ENCODE data around the gene MRPL37.
"Not testable (repeated sequence)": the region's sequence is repeated elsewhere in the genome, so short reads cannot be mapped to it uniquely, and the experiment has no call there.

Gene MRPL37

GRCh38 chr1:54199765-54200518 is at the start of gene MRPL37, which contains the start of gene CYB5RL:
TSS of gene MRPL37 (plus strand) at chr1:54200167. CDS start at chr1:54200244, 77 bp downstream.
TSS of gene CYB5RL (minus strand) at chr1:54200030. CDS start at chr1:54195616, 4,414 bp downstream.
- peak; percentile 90 for DNase-seq

GRCh38 chr1:54151013-54151412 is 49.0 kb upstream of the MRPL37 start:
- DNase-seq = no peak

DNA sequence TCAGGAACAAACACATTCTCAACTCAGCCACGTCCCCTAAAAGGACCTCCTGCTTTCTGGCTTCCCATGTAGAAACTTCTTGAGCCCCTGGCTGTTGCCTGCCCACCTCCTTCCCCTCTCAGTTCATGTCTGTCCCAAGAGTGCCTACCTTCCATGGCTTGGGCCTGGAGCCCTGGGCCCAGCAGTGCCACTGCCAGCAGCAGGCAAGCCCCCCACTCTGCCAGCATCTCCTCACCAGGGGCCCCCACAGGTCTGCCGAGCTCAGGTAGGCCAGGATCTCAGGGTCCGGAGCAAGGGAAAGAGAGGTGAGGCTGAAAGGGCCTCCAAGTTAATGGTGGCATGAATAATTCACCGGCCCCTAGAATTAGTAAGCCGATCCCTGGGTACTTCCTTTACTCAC is 47.3 kb upstream of the MRPL37 start, which contains the start of gene CDCP2:
CDCP2 (minus strand) TSS at position 305 of the 400 bp plus-strand sequence; CDS start at position 227, 78 bp downstream.
- DNase-seq = no peak

DNA sequence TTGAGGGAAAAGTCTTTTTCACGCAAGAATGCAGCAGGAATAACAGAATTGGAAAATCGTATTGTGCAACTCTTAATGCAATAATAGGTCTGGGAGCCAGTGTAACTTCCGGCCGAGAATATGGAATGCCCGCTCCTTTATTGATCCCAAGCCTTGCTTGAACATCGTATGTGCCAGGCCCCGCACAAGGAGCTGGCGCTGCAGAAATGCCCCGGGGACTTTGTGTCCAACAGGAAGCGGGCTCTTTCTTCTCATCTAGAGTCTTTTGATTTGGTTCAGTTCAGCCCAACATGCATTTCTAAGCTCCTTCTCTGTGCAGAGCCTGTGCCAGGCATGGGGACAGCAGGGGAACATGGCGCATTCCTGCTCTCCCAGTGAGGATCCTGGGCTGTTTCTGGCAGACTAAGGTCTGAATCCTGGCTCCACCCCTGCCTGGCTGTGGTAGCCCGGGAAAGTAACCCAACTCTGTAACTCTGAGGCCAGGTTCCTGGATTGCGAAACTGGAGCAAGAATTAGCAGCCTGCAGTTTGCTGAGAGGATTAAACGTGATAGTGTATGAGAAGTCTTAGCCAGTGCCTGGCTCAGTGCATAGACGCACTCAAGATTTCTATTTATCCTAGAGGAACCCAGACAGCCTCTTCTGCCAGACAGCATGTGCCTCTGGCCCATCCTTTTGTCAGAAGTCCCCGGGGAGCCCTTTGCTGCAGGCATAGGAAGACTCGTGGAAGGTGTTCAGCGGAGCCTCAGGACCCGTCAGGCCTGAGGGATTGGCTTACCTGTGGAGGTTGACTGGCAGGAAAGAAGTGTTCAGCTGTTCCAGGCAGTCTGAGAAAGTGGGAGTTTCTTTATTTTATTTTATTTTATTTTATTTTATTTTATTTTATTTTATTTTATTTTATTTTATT is 46.2 kb upstream of the MRPL37 start:
- no peak for DNase-seq

GRCh38 chr1:54156201-54156600 is 43.8 kb upstream of the MRPL37 start:
- DNase-seq = no peak

DNA sequence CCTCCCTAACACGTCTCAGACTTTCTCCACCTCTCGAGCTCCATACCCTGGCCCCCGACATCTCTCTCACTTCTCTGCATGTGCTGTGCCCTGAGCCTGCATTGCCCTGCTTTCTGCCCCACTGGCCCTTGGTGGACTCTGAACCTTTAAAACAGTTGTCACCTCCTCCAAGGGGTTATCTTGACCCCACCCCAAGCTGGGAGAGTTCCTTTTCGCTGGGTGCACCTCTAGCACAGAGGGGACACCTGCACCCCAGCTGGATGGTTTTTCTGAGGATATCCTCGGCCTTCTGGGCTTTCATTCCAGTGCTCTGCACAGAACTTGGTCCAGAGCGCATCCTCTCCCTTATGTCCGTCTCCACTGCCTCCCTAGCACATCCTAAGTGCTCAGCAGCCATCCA is 43.0 kb upstream of the MRPL37 start:
- no peak for DNase-seq

DNA sequence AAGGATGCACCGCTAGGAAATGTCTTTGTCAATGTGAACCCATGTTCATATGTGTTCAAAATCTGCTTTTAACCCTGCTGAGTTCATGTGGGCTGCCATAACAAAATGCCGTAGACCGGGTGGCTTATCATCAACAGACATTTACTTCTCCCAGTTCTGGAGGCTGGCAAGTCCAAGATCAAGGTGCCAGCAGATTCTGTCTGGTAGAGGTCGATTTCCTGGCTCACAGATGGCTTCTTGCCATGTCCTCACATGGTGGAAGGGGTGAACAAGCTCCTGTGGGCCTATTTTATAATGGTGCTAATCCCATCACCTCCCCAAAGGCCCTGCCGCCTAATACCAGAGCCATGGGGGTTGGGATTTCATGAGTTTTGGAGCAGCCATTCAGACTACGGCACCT is 42.6 kb upstream of the MRPL37 start:
- no peak for DNase-seq

DNA sequence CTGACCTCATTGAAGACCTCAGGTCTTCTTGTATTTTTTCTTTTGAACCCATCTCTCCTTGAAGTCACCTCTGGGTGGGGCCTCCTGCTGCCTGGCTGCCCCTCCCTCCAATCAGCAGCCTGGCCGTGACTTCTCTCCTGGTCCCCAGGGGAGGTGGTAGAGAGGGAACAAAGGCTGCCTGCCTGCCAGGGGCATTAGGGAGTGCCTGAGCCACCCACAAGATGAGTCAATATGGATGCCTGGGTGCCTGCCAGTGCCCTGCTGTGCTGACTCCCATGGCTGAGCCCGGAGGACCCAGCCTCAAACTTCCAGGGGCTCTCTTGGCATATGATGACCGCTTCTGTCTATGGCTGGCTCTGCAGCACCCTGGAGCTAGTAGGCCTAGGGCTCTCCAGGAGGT is 41.9 kb upstream of the MRPL37 start:
- no peak for DNase-seq

DNA sequence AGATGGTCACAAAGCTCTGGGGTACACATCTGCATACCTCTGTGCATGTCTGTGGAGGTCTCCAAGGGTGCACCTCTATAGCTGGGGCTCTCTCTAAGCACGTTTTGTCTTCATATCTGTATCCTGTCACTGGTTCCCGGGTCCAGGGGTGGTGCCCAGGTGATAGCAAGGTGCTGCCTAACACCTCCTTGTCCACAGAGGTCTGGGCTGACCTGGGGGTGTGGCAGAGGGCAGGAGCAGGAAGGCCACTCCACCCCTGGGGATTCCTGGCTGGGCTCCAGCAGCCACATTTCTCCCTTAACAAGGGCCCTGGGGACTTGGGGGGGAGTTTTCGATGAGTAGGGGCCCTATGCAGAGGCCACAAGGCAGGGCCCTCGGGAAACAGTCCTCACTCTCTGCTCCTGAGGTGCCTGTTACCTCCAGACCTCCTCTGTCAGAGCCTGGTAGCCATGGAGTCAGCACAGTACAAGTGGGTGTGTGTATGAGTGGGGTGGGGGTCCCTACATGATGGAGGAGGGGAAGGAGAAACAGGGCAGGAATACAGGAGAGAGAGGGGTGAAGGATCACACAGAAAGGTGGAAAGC is 40.1 kb upstream of the MRPL37 start:
- DNase-seq = no peak

DNA sequence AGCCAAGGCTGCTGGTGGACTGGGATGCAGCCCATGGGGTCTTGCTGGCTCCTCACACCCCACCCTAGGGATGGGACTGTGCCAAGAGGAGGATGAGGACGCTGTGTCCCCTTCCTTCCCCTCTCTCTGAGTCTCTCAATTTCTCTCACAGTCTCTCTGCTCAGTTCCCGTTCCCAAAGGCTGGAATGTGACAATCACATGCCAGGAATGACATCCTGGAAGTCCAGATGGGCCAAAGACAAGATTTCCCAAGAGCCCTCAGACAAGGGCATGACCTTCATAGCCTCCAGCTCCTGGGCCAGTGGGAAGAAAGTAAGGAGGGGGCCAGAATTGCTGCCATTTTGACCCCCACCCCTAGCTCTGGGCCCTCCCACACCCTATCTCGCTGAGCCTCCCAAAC is 39.6 kb upstream of the MRPL37 start:
- DNase-seq = no peak

GRCh38 chr1:54161495-54162168 is 38.3 kb upstream of the MRPL37 start:
- DNase-seq = no peak

- no peak for DNase-seq
Measured at GRCh38 chr1:54163051-54163450, 36.9 kb upstream of the MRPL37 start.

DNA sequence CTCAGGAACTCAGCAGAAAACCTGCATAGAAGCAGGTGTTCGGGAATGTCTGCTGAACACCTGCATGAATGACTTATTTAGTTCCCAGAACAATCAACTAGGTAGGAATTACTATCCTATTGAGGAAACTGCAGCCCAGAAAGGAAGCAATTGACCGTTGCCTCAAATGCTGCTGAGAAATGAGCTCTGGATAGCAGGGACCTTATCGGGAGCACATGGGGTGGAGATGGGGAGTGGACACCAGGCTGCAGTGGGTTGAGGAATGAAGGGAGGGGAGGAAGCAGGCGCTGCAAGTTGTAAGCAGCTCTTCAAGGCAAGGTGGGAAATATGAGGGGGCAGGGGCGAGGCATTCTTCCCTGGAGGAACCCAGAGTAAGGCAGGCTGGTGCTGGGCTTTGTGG is 36.4 kb upstream of the MRPL37 start:
- no peak for DNase-seq

DNA sequence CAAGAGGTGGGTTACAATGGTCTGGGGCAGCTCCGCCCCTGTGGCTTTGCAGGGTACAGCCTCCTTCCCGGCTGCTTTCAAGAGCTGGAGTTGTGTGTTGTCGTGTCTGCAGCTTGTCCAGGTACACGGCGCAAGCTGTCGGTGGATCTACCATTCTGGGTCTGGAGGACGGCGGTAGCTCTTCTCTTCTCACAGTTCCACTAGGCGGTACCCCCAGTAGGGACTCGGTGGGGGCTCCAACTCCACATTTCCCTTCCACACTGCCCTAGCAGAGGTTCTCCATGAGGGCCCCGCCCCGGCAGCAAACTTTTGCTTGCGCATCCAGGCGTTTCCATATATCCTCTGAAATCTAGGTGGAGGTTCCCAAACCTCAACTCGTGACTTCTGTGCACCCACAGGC is 34.8 kb upstream of the MRPL37 start:
- DNase-seq = no peak

GRCh38 chr1:54166357-54166756 is 33.6 kb upstream of the MRPL37 start:
- not testable (repeated sequence) for DNase-seq

- DNase-seq = no peak
Measured at GRCh38 chr1:54167422-54168139, 32.4 kb upstream of the MRPL37 start.

GRCh38 chr1:54168206-54168965 is 31.6 kb upstream of the MRPL37 start:
- no peak for DNase-seq

- DNase-seq = no peak
Measured at GRCh38 chr1:54169068-54169467, 30.9 kb upstream of the MRPL37 start.

DNA sequence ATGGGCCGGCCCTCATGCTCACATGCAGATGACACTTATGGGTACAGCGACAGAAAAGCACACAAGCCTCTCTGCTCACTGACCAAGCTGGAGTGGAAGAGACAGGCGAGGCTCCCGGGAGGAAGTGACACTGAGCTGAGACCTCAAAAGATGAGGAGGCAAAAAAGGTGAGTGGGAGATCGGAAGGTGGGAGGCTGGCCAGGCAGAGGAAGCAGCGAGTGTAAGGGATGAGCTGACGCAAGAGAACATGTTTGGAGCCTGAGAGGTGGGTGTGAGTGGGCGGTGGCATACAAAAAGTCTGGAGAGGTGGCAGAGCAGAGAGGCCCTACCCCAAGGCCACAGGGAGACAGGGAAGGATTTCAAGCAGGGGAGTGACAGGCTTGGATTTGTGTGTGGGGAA is 29.0 kb upstream of the MRPL37 start:
- no peak for DNase-seq

- DNase-seq = no peak
Measured at GRCh38 chr1:54171606-54172005, 28.4 kb upstream of the MRPL37 start.

Measured in activated naive CD4-positive, alpha-beta T cell treated with anti-CD3 and anti-CD28 coated beads, Interleukin-2, amount 50 U/mL, for 16 hours (primary cell).